Upper lobe of right lung (tissue), 1 donor: ENCODE results near the gene CDK18. TPM values are rescaled to one million over a fixed set of nuclear protein-coding genes. Genes with fewer than 3 reads are reported as not detected.
A peak's percentile ranks its signal among the peaks of the same experiment; 100 is the strongest.

Source experiments
- ATAC-seq: fragments of 200-7000 bp; cut with Tn5 transposase; one replicate; pipeline ENCODE4 v1.9.1; 2020; ENCODE audit warnings: mild to moderate bottlenecking, moderate library complexity
- DNase-seq: peaks from one replicate; pipeline ENCODE4 v3.0.0-alpha.2; 2020
- H3K27ac ChIP-seq: fragments of 200-600 bp; one replicate; pipeline ENCODE4 v1.8.0; 2022
- H3K27me3 ChIP-seq: fragments of 200-600 bp; one replicate; pipeline ENCODE4 v1.8.0; 2022; ENCODE audit warnings: mild to moderate bottlenecking
- H3K36me3 ChIP-seq: fragments of 200-600 bp; one replicate; pipeline ENCODE4 v1.8.0; 2022
- H3K4me1 ChIP-seq: fragments of 200-600 bp; one replicate; pipeline ENCODE4 v1.8.0; 2022
- H3K4me3 ChIP-seq: fragments of 200-600 bp; one replicate; pipeline ENCODE4 v1.8.0; 2022; ENCODE audit warnings: mild to moderate bottlenecking
- H3K9me3 ChIP-seq: fragments of 200-600 bp; one replicate; pipeline ENCODE4 v1.8.0; 2022
- intact Hi-C: fragments of 100-400 bp; cut with DNase I; formaldehyde crosslinking; loops from one replicate; pipeline ENCODE4 v1.11.0; 2022
- total RNA-seq: library from RNA; stranded (reverse); fragmentation: NEBNext Ultra II Directional; extraction: Animal tissue kit (Norgen Biotek cat#: 25700); gene quantifications from one replicate; pipeline ENCODE4 v1.2.1, GENCODE V29; 2021
- TF ChIP-seq, protein P1 (sequence below): fragments of 200-600 bp; IDR thresholded peaks from one replicate; pipeline ENCODE4 v1.8.0; 2022; ENCODE audit warnings: antibody characterized with exemption
- donor health status: DM: no; HTN: yes; CAD: no; lungs with severe emphysema.

CDK18 gene
- total RNA-seq, 1 donor from 2014 or later: 31.6 TPM

- no peak overlapping the region for H3K4me3 ChIP-seq
- ATAC-seq: no peak
- H3K4me1 ChIP-seq: peaks cover 11% of the 10 kb centered on the region
Measured at GRCh38 chr1:205492201-205492667, 12.2 kb upstream of the CDK18 start.

GRCh38 chr1:205492774-205493173 is 11.7 kb upstream of the CDK18 start:
- Histone ChIP-seq H3K4me3 (no peak overlapping the region), H3K4me1 (peaks cover 11% of the 10 kb centered on the region), H3K9me3 (no peaks in the 10 kb centered on the region), H3K27me3 (peaks cover 7% of the 10 kb centered on the region), H3K27ac (no peak overlapping the region), H3K36me3 (no peaks in the 10 kb centered on the region)
- ATAC-seq (no peak), DNase-seq (no peak)
- TF ChIP-seq, protein P1, sequence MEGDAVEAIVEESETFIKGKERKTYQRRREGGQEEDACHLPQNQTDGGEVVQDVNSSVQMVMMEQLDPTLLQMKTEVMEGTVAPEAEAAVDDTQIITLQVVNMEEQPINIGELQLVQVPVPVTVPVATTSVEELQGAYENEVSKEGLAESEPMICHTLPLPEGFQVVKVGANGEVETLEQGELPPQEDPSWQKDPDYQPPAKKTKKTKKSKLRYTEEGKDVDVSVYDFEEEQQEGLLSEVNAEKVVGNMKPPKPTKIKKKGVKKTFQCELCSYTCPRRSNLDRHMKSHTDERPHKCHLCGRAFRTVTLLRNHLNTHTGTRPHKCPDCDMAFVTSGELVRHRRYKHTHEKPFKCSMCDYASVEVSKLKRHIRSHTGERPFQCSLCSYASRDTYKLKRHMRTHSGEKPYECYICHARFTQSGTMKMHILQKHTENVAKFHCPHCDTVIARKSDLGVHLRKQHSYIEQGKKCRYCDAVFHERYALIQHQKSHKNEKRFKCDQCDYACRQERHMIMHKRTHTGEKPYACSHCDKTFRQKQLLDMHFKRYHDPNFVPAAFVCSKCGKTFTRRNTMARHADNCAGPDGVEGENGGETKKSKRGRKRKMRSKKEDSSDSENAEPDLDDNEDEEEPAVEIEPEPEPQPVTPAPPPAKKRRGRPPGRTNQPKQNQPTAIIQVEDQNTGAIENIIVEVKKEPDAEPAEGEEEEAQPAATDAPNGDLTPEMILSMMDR: no peak
- intact Hi-C loops: no loop called here

More at GRCh38 chr1:205492201-205492667, 12.2 kb upstream of the CDK18 start:
- H3K36me3 ChIP-seq: no peaks in the 10 kb centered on the region
- no peak overlapping the region for H3K27ac ChIP-seq
- peaks cover 7% of the 10 kb centered on the region for H3K27me3 ChIP-seq
- no peak for DNase-seq
- no peaks in the 10 kb centered on the region for H3K9me3 ChIP-seq
- TF ChIP-seq, protein P1: no peak
- intact Hi-C loops: no loop called here

DNA sequence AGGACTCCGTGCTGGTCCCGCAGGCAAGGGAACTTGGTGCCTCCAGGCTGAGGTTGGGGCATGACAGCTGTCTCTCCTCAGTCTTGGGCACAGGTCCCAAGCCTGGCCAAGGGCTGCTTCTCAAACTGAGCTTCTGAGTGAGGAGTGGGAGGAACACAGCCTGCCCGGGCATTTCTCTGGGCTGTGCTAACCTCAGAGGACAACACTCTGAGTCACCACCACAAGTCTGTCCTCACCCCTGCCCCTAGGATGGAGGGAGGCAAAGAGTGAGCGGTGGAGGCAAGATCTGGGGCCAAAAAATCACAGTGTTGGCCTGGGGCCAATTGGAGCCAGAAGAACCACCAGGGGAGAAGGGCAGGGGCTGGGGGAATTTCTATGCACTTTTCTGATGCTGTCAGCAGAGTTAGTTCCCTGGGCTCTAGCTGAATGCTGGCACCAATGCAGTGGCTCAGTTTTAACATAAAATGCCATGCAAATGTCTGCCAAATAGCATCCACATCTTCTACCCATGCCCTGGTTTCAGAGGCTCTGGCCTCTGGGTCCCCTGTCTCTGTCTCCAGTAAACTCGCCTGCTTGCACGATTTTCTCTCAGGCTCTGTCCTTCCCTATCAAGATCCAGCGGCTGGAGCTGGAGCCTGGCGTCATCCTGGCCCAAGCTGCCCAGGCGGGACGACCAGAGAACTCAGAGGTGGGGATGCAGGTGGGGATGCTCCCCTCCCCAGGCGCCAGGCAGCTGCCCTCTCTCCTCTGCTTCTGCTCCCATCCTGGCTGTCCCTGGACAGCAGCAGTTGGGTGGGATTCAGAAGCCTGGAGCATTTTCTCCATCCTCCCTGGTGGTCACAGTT is 11.0 kb upstream of the CDK18 start:
- H3K27me3 ChIP-seq: peaks cover 7% of the 10 kb centered on the region
- H3K4me3 ChIP-seq: no peak overlapping the region
- TF ChIP-seq, protein P1: no peak
- no peak overlapping the region for H3K27ac ChIP-seq
- DNase-seq (no peak), ATAC-seq (peak; percentile 77)
- intact Hi-C loops: no loop called here
- no peaks in the 10 kb centered on the region for H3K9me3 ChIP-seq
- H3K4me1 ChIP-seq: peaks cover 11% of the 10 kb centered on the region
- H3K36me3 ChIP-seq: no peaks in the 10 kb centered on the region

- ATAC-seq: no peak
- peaks cover 7% of the 10 kb centered on the region for H3K27me3 ChIP-seq
- peaks cover 11% of the 10 kb centered on the region for H3K4me1 ChIP-seq
- intact Hi-C loops: no loop called here
- no peaks in the 10 kb centered on the region for H3K36me3 ChIP-seq
- DNase-seq: no peak
- TF ChIP-seq, protein P1: no peak
- no peaks in the 10 kb centered on the region for H3K9me3 ChIP-seq
- no peak overlapping the region for H3K27ac ChIP-seq
- no peak overlapping the region for H3K4me3 ChIP-seq
Measured at GRCh38 chr1:205494115-205494514, 10.4 kb upstream of the CDK18 start.

- ATAC-seq (no peak), DNase-seq (no peak)
- Histone ChIP-seq H3K36me3 (no peaks in the 10 kb centered on the region), H3K27me3 (peaks cover 7% of the 10 kb centered on the region), H3K4me1 (peaks cover 11% of the 10 kb centered on the region), H3K4me3 (no peak overlapping the region), H3K27ac (no peak overlapping the region), H3K9me3 (no peaks in the 10 kb centered on the region)
- intact Hi-C loops: no loop called here
- TF ChIP-seq, protein P1: no peak
Measured at GRCh38 chr1:205495237-205495823, 9.1 kb upstream of the CDK18 start.
